ENCODE data around the gene XPC. TPM values are rescaled to one million over a fixed set of nuclear protein-coding genes. Genes with fewer than 3 reads are reported as not detected.

XPC gene
- polyA plus RNA-seq, 1 donor from 2014 or later: 21.9 TPM

DNA sequence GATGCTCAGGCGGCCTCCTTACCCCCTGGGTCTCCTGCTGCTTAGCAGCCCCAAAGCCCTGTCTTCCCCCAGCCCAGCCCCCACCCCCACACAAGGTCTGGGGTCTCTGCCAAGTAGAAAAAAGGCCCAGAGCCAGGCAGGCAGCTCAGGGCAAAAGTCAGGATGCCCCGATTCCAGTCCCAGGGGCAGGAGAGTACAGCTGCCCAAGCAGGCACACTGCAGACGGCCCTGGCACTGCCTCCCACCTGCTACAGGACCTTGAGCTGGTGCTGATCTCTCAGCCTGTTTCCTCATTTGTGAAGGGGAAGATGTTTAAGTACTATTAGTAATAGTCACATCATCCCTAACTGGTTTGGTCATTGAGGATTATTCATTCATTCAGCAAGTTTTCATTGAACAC, 41.0 kb downstream of the XPC start:
- Histone ChIP-seq H3K9ac (ENCODE audit: low read length) (no peak overlapping the region), H3K9me2 (ENCODE audit: insufficient read depth, low read length) (no peaks in the 10 kb centered on the region), H4K20me1 (ENCODE audit: insufficient read depth) (no peaks in the 10 kb centered on the region), H3K27ac (ENCODE audit: low read length) (no peak overlapping the region), H3K9me3 (ENCODE audit: low read length) (no peaks in the 10 kb centered on the region), H3K36me3 (ENCODE audit: insufficient read depth, low read length) (peaks cover 11% of the 10 kb centered on the region), H3K27me3 (ENCODE audit: insufficient read depth, low read depth, low read length) (no peaks in the 10 kb centered on the region), H3K4me2 (ENCODE audit: low read length) (no peak overlapping the region), H3F3A (ENCODE audit: insufficient read depth, low read length, poor library complexity, severe bottlenecking) (no peaks in the 10 kb centered on the region), H3K4me3 (ENCODE audit: low read length) (no peak overlapping the region), H2AFZ (ENCODE audit: low read depth, low read length) (no peak overlapping the region), H3K79me2 (replicated peaks; ENCODE audit: insufficient read depth, low read length) (no peaks in the 10 kb centered on the region)
- no peak for TF ChIP-seq EZH2 (IDR thresholded peaks at IDR 0.05; ENCODE audit: borderline replicate concordance, insufficient read depth, low read length, poor library complexity, severe bottlenecking)
- TF ChIP-seq, protein P1, sequence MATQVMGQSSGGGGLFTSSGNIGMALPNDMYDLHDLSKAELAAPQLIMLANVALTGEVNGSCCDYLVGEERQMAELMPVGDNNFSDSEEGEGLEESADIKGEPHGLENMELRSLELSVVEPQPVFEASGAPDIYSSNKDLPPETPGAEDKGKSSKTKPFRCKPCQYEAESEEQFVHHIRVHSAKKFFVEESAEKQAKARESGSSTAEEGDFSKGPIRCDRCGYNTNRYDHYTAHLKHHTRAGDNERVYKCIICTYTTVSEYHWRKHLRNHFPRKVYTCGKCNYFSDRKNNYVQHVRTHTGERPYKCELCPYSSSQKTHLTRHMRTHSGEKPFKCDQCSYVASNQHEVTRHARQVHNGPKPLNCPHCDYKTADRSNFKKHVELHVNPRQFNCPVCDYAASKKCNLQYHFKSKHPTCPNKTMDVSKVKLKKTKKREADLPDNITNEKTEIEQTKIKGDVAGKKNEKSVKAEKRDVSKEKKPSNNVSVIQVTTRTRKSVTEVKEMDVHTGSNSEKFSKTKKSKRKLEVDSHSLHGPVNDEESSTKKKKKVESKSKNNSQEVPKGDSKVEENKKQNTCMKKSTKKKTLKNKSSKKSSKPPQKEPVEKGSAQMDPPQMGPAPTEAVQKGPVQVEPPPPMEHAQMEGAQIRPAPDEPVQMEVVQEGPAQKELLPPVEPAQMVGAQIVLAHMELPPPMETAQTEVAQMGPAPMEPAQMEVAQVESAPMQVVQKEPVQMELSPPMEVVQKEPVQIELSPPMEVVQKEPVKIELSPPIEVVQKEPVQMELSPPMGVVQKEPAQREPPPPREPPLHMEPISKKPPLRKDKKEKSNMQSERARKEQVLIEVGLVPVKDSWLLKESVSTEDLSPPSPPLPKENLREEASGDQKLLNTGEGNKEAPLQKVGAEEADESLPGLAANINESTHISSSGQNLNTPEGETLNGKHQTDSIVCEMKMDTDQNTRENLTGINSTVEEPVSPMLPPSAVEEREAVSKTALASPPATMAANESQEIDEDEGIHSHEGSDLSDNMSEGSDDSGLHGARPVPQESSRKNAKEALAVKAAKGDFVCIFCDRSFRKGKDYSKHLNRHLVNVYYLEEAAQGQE (IDR thresholded peaks at IDR 0.05; ENCODE audit: borderline replicate concordance): no peak
- TF ChIP-seq, protein P2, sequence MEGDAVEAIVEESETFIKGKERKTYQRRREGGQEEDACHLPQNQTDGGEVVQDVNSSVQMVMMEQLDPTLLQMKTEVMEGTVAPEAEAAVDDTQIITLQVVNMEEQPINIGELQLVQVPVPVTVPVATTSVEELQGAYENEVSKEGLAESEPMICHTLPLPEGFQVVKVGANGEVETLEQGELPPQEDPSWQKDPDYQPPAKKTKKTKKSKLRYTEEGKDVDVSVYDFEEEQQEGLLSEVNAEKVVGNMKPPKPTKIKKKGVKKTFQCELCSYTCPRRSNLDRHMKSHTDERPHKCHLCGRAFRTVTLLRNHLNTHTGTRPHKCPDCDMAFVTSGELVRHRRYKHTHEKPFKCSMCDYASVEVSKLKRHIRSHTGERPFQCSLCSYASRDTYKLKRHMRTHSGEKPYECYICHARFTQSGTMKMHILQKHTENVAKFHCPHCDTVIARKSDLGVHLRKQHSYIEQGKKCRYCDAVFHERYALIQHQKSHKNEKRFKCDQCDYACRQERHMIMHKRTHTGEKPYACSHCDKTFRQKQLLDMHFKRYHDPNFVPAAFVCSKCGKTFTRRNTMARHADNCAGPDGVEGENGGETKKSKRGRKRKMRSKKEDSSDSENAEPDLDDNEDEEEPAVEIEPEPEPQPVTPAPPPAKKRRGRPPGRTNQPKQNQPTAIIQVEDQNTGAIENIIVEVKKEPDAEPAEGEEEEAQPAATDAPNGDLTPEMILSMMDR (IDR thresholded peaks at IDR 0.05; ENCODE audit: poor library complexity, severe bottlenecking): no peak
- TF ChIP-seq TAF1 (IDR thresholded peaks at IDR 0.05; ENCODE audit: low read depth): no peak
- no peak for TF ChIP-seq POLR2AphosphoS5 (IDR thresholded peaks at IDR 0.05)
- no peak for TF ChIP-seq SMC3 (conservative IDR thresholded peaks at IDR 0.05; ENCODE audit: poor library complexity)

DNA sequence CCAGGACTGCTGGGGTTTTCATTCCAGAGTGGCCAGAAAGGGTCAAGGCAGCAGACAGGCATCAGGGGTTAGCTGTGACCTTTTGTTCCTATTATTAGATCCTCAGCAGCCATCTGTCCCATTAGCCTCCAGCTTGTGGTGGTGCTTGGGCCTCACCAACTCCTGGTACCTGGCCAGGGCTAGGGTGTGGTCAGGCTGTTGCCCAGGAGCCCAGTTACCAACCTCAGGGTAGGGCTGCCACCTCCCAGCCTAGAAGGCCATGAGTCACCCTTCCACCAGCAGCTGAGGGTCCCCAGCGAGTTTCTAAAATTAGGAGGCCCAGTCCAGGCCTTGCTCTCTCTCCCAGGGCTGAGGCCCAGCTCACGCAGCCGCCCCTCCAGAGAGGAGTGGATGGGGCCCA, 41.4 kb downstream of the XPC start:
- Histone ChIP-seq H3K4me3 (ENCODE audit: low read length) (no peak overlapping the region), H2AFZ (ENCODE audit: low read depth, low read length) (no peak overlapping the region), H3K9me3 (ENCODE audit: low read length) (no peaks in the 10 kb centered on the region), H4K20me1 (ENCODE audit: insufficient read depth) (no peaks in the 10 kb centered on the region), H3K79me2 (replicated peaks; ENCODE audit: insufficient read depth, low read length) (no peaks in the 10 kb centered on the region), H3K36me3 (ENCODE audit: insufficient read depth, low read length) (peaks cover 11% of the 10 kb centered on the region), H3K9me2 (ENCODE audit: insufficient read depth, low read length) (no peaks in the 10 kb centered on the region), H3K27ac (ENCODE audit: low read length) (no peak overlapping the region), H3K27me3 (ENCODE audit: insufficient read depth, low read depth, low read length) (no peaks in the 10 kb centered on the region), H3K9ac (ENCODE audit: low read length) (no peak overlapping the region), H3K4me2 (ENCODE audit: low read length) (no peak overlapping the region), H3F3A (ENCODE audit: insufficient read depth, low read length, poor library complexity, severe bottlenecking) (no peaks in the 10 kb centered on the region)
- TF ChIP-seq TAF1 (IDR thresholded peaks at IDR 0.05; ENCODE audit: low read depth) (no peak), SMC3 (conservative IDR thresholded peaks at IDR 0.05; ENCODE audit: poor library complexity) (no peak), POLR2AphosphoS5 (IDR thresholded peaks at IDR 0.05) (no peak), RAD21 (conservative IDR thresholded peaks at IDR 0.05) (no peak), EP300 (conservative IDR thresholded peaks at IDR 0.05; ENCODE audit: poor library complexity, severe bottlenecking) (no peak), MXI1 (conservative IDR thresholded peaks at IDR 0.05; ENCODE audit: poor library complexity, severe bottlenecking) (no peak), EZH2 (IDR thresholded peaks at IDR 0.05; ENCODE audit: borderline replicate concordance, insufficient read depth, low read length, poor library complexity, severe bottlenecking) (no peak)
- TF ChIP-seq, protein P1 (IDR thresholded peaks at IDR 0.05; ENCODE audit: borderline replicate concordance): no peak
- TF ChIP-seq, protein P2 (IDR thresholded peaks at IDR 0.05; ENCODE audit: poor library complexity, severe bottlenecking): no peak
